Trophoblast cell (in vitro differentiated cells and primary cell): ENCODE measurements around the gene DDRGK1.

Experiments used
- DNase-seq, 2 donors: peaks; one replicate each; pipeline ENCODE4 v3.0.0-alpha.2; 2016
- H2AFZ ChIP-seq: 2 replicates; pipeline ENCODE4 v1.6.1; 2013; ENCODE audit warnings: low read length, moderate library complexity, mild to moderate bottlenecking; ENCODE audit not compliant: insufficient read depth, poor library complexity
- H2AK5ac ChIP-seq: 2 replicates; pipeline ENCODE4 v1.6.1; 2013; ENCODE audit warnings: mild to moderate bottlenecking, low read length
- H2BK120ac ChIP-seq: 2 replicates; pipeline ENCODE4 v1.6.1; 2013; ENCODE audit warnings: low read length, mild to moderate bottlenecking, moderate library complexity; ENCODE audit not compliant: insufficient read depth, poor library complexity
- H2BK12ac ChIP-seq: 2 replicates; pipeline ENCODE4 v1.6.1; 2013; ENCODE audit warnings: mild to moderate bottlenecking, low read length, moderate library complexity
- H2BK5ac ChIP-seq: 2 replicates; pipeline ENCODE4 v1.6.1; 2013; ENCODE audit warnings: low read length, low read depth, moderate library complexity, mild to moderate bottlenecking; ENCODE audit not compliant: poor library complexity
- H3K14ac ChIP-seq: 2 replicates; pipeline ENCODE4 v1.6.1; 2013; ENCODE audit warnings: mild to moderate bottlenecking, low read length
- H3K18ac ChIP-seq: 2 replicates; pipeline ENCODE4 v1.6.1; 2013; ENCODE audit warnings: mild to moderate bottlenecking, low read length
- H3K23ac ChIP-seq: 2 replicates; pipeline ENCODE4 v1.6.1; 2013; ENCODE audit warnings: low read length
- H3K27ac ChIP-seq: 2 replicates; pipeline ENCODE4 v1.5.1; 2013; ENCODE audit warnings: low read depth, mild to moderate bottlenecking, inconsistent platforms, low read length, moderate library complexity
- H3K27me3 ChIP-seq: 2 replicates; pipeline ENCODE4 v1.6.1; 2013; ENCODE audit warnings: inconsistent platforms, mild to moderate bottlenecking, low read length, moderate library complexity; ENCODE audit not compliant: insufficient read depth
- H3K36me3 ChIP-seq, 2 experiments: 1 replicate in 1 of 2; 2 replicates in 1 of 2; pipeline ENCODE4 v1.6.1; 2013; ENCODE audit warnings: low read length in 2 of 2, mild to moderate bottlenecking in 2 of 2, moderate library complexity in 1 of 2; ENCODE audit not compliant: insufficient read depth in 2 of 2, control insufficient read depth in 1 of 2
- H3K4ac ChIP-seq: 2 replicates; pipeline ENCODE4 v1.6.1; 2013; ENCODE audit warnings: low read depth, mild to moderate bottlenecking, low read length, moderate library complexity
- H3K4me1 ChIP-seq, 2 experiments: 1 replicate in 1 of 2; 2 replicates in 1 of 2; pipeline ENCODE4 v1.6.1; 2013; ENCODE audit warnings: low read length in 2 of 2, mild to moderate bottlenecking in 2 of 2, moderate library complexity in 1 of 2; ENCODE audit not compliant: insufficient read depth in 2 of 2, control insufficient read depth in 1 of 2
- H3K4me2 ChIP-seq: 2 replicates; pipeline ENCODE4 v1.6.1; 2013; ENCODE audit warnings: inconsistent platforms, mild to moderate bottlenecking, low read length, moderate library complexity
- H3K4me3 ChIP-seq: 2 replicates; pipeline ENCODE4 v1.5.1; 2013; ENCODE audit warnings: mild to moderate bottlenecking, low read depth, low read length, inconsistent platforms
- H3K79me1 ChIP-seq: one replicate; pipeline ENCODE4 v1.6.1; 2013; ENCODE audit warnings: low read length
- H3K79me2 ChIP-seq: 2 replicates; pipeline ENCODE4 v1.6.1; 2013; ENCODE audit warnings: low read length, mild to moderate bottlenecking; ENCODE audit not compliant: control insufficient read depth, insufficient read depth, poor library complexity
- H3K9ac ChIP-seq: 2 replicates; pipeline ENCODE4 v1.6.1; 2013; ENCODE audit warnings: mild to moderate bottlenecking, low read length
- H3K9me3 ChIP-seq: 2 replicates; pipeline ENCODE4 v1.6.1; 2013; ENCODE audit warnings: low read depth, mild to moderate bottlenecking, control low read depth, inconsistent platforms, low read length; ENCODE audit not compliant: insufficient read depth
- H4K12ac ChIP-seq: 2 replicates; pipeline ENCODE4 v1.6.1; 2013; ENCODE audit warnings: low read depth, mild to moderate bottlenecking, low read length, moderate library complexity
- H4K8ac ChIP-seq: 2 replicates; pipeline ENCODE4 v1.6.1; 2013; ENCODE audit warnings: low read depth, mild to moderate bottlenecking, low read length, moderate library complexity
- H4K91ac ChIP-seq: one replicate; pipeline ENCODE4 v1.6.1; 2013; ENCODE audit warnings: low read depth, mild to moderate bottlenecking, low read length, moderate library complexity
- WGBS: extraction: QIAGEN DNeasy Blood & Tissue Kit; methylation state at CpG from one replicate; pipeline ENCODE4 v1.1.7; 2013; ENCODE audit warnings: missing lambda C conversion rate; ENCODE audit not compliant: insufficient read length, insufficient coverage; ENCODE audit errors: extremely low coverage; 5-methylcytosine and 5-hydroxymethylcytosine counted together

DDRGK1 gene

DNA sequence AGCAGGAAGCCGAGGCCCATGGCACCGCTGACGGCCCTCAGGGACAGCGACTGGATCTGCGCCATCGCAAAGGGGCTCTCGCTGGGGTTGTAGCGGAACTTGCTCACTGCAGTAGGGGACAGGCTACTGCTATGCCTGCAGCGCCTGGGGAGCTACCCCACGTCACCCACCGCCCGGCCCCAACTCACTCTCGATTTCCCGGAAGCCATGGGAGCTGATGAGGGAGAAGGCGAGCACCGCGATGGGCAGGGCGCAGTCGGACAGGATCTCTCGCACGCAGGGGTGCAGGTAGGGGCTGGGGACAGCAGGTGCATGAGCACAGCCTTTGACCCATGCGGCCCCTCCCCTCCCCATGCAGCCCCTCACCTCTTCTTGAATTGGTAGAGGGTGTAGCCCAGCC lies 24.7 kb upstream of the DDRGK1 start:
- Histone ChIP-seq H3K23ac (no peak overlapping the region), H2AFZ (no peak overlapping the region), H3K4me3 (no peak overlapping the region), H2AK5ac (no peak overlapping the region), H3K36me3 (peaks cover 6 to 7% of the 10 kb centered on the region in 2 experiments), H4K91ac (no peak overlapping the region), H3K14ac (no peak overlapping the region), H2BK5ac (no peak overlapping the region), H3K9me3 (no peaks in the 10 kb centered on the region), H4K8ac (no peak overlapping the region), H3K27ac (no peak overlapping the region), H3K27me3 (no peaks in the 10 kb centered on the region), H3K79me1 (no peaks in the 10 kb centered on the region), H3K4me2 (no peak overlapping the region), H3K18ac (no peak overlapping the region), H3K4ac (no peak overlapping the region), H2BK12ac (no peak overlapping the region), H2BK120ac (no peak overlapping the region), H3K9ac (no peak overlapping the region), H3K79me2 (no peaks in the 10 kb centered on the region), H3K4me1 (no peaks in the 10 kb centered on the region), H4K12ac (no peak overlapping the region)
- DNase-seq = no peak
- WGBS = no CpG with 5 or more reads among the region's 22 CpGs

DNA sequence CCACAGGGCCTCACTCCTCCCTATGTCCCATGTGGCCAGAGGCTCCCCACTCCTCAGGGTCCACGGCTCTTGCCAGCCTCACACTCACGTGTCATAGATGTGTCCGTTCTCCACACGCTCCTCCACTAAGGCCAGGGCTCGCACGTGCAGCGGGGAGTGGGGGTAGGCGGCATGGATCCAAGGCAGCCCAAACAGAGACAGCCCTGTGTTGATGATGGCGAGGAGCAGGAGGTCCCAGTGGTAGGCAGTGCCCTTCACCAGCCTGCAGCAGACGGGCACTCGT lies 24.2 kb upstream of the DDRGK1 start:
- no CpG with 5 or more reads among the region's 11 CpGs for WGBS

DNA sequence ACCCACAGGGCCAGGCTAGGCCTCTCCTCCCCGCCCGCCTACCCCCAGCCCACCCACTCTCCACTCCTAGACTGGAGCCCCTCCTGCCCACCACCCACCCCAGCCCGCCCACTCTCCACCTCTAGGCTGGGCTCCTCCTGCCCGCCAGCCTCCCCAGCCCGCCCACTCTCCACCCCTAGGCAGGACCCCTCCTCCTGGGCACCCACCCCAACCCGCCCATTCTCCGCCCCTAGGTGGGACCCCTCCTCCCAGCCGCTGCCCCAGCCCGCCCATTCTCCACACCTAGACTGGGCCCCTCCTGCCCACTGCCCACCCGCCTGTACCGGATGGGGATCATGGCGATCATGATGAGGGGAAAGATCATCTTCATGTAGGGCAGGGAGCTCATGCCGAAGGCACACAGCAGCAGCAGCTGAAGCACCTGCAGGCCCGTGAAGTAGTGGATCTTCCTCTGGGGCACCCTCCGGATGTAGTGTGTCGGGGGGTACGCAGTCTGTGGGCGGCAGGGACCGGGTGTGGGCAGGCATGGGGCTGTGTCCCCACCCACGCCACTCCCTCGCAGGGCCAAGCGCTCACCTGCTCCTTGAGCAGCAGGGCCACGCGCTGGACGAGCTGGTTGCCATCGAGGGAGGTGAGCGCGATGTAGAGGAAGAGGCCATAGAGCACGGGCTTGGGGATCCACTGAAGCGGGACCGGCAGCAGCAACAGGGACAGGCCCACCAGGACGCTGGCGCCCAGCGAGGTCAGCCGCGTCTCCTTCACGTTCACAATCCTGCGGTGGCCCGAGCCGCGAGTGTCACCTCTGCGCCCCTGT lies 23.7 kb upstream of the DDRGK1 start:
- Histone ChIP-seq H4K8ac (no peak overlapping the region), H2AFZ (no peak overlapping the region), H4K91ac (no peak overlapping the region), H2BK5ac (no peak overlapping the region), H2BK120ac (no peak overlapping the region), H2BK12ac (no peak overlapping the region), H3K9me3 (no peaks in the 10 kb centered on the region), H3K27ac (no peak overlapping the region), H3K79me1 (no peaks in the 10 kb centered on the region), H3K4ac (no peak overlapping the region), H3K27me3 (no peaks in the 10 kb centered on the region), H3K14ac (no peak overlapping the region), H2AK5ac (no peak overlapping the region), H3K36me3 (peaks cover 11 to 14% of the 10 kb centered on the region in 2 experiments), H3K79me2 (no peaks in the 10 kb centered on the region), H3K23ac (no peak overlapping the region), H3K4me3 (no peak overlapping the region), H3K4me2 (no peak overlapping the region), H4K12ac (no peak overlapping the region), H3K4me1 (no peaks in the 10 kb centered on the region), H3K18ac (no peak overlapping the region), H3K9ac (no peak overlapping the region)
- DNase-seq = no peak
- no CpG with 5 or more reads among the region's 42 CpGs for WGBS

More for the DNA sequence above, 24.2 kb upstream of the DDRGK1 start:
- Histone ChIP-seq H2BK5ac (no peak overlapping the region), H3K18ac (no peak overlapping the region), H2BK12ac (no peak overlapping the region), H3K9ac (no peak overlapping the region), H3K14ac (no peak overlapping the region), H2AFZ (no peak overlapping the region), H3K4me3 (no peak overlapping the region), H3K9me3 (no peaks in the 10 kb centered on the region), H3K4ac (no peak overlapping the region), H4K12ac (no peak overlapping the region), H3K36me3 (peaks cover 7 to 9% of the 10 kb centered on the region in 2 experiments), H3K4me2 (no peak overlapping the region), H3K79me2 (no peaks in the 10 kb centered on the region), H2BK120ac (no peak overlapping the region), H4K91ac (no peak overlapping the region), H2AK5ac (no peak overlapping the region), H3K79me1 (no peaks in the 10 kb centered on the region), H3K23ac (no peak overlapping the region), H3K4me1 (no peaks in the 10 kb centered on the region), H3K27me3 (no peaks in the 10 kb centered on the region), H4K8ac (no peak overlapping the region), H3K27ac (no peak overlapping the region)
- DNase-seq = no peak

DNA sequence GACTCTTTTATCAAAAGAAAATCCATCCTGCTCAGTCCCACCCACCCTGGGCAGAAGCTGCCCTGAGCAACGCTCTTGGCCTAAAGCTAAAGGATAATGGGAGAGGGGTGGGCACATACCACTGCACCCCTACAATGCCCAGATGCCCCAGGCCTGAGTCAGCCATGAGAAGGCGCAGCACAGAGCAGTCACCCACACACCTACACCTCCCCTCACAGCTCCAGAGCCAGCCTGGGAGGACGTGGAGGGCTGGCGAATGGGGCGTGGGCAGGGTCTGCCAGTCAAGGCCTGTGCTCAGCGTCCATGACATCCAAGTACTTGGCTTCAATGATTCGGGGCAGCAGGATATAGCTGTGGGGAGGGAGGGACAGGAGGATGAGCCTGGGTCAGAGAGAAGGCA lies 23.0 kb upstream of the DDRGK1 start:
- Histone ChIP-seq H4K12ac (no peak overlapping the region), H2BK12ac (no peak overlapping the region), H3K27me3 (no peaks in the 10 kb centered on the region), H3K4me1 (no peaks in the 10 kb centered on the region), H3K23ac (no peak overlapping the region), H3K18ac (no peak overlapping the region), H3K79me2 (no peaks in the 10 kb centered on the region), H2BK120ac (no peak overlapping the region), H2BK5ac (no peak overlapping the region), H2AK5ac (no peak overlapping the region), H3K9me3 (no peaks in the 10 kb centered on the region), H2AFZ (no peak overlapping the region), H3K27ac (no peak overlapping the region), H3K4ac (no peak overlapping the region), H3K9ac (no peak overlapping the region), H3K4me3 (no peak overlapping the region), H3K14ac (no peak overlapping the region), H4K91ac (no peak overlapping the region), H3K36me3 (peaks cover 14 to 17% of the 10 kb centered on the region in 2 experiments), H4K8ac (no peak overlapping the region), H3K79me1 (no peaks in the 10 kb centered on the region), H3K4me2 (no peak overlapping the region)
- no CpG with 5 or more reads among the region's 7 CpGs for WGBS
- DNase-seq = no peak
